ENCODE results near the gene SALL4. TPM values are rescaled to one million over a fixed set of nuclear protein-coding genes. Genes with fewer than 3 reads are reported as not detected.
"Not testable (repeated sequence)": the region's sequence is repeated elsewhere in the genome, so short reads cannot be mapped to it uniquely, and the experiment has no call there.

Gene SALL4
- total RNA-seq, 2 experiments from 2014 or later = not detected

DNA sequence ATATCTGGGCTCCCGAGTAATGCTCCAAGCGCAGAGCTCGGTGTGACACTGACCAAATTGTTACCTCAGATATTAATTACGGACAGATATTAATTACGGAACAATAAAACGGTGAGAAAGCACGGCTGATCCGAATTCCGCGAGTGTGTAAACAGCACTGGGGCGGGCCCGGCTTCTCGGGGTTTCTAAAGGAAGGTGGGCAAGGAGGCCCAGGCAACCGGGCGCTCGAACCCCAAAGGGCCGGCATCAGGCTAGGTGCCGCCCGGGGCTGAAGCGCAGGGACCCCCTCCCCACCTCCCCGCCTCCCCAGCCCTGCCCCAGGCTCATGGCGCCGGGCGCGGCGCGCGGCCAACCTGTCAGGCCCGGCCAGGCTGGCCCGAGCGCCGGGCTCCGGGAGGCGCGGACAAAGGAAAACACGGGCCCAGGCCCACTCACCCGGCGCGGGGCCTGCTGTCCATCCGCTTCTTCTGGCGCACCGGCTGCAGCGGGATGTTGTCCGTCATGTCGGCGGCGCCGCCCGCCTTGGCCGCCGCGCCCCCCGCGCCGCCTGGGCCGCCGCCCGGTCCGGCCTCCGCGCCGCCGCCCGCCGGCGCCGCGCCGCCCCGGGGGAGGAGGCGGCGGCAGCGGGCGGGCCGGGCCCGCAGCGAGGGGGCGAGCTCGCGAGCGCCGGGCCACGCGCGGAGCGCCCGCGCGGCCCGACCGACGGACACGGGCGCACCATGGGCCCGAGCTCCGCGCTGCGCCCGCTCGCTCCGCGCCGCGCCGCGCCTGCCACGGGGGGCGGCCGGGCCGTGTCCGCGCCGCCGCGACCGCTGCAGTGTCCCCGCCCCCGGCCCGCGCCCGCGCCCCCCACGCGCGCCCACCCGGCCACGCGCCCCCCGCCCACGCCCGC, 34.2 kb downstream of the SALL4 start, which contains the start of gene ATP9A:
Gene ATP9A (minus strand): TSS at position 524 of the 892 bp plus-strand sequence. CDS start 21 bp downstream, at position 503.
- Mint-ChIP-seq H3K27ac (no peak within 1 kb of the TSS), H3K9me3 (no peaks in the 10 kb centered on the region), H3K36me3 (ENCODE audit: low read depth) (peaks cover 7% of the 10 kb centered on the region), H3K4me3 (peak within 1 kb of the TSS; percentile 58), H3K4me1 (peaks cover 17% of the 10 kb centered on the region), H3K27me3 (peaks cover 42% of the 10 kb centered on the region)
- CTCF ChIA-PET = no interaction called here
- POLR2A ChIA-PET = no interaction called here
- DNase-seq = no peak

DNA sequence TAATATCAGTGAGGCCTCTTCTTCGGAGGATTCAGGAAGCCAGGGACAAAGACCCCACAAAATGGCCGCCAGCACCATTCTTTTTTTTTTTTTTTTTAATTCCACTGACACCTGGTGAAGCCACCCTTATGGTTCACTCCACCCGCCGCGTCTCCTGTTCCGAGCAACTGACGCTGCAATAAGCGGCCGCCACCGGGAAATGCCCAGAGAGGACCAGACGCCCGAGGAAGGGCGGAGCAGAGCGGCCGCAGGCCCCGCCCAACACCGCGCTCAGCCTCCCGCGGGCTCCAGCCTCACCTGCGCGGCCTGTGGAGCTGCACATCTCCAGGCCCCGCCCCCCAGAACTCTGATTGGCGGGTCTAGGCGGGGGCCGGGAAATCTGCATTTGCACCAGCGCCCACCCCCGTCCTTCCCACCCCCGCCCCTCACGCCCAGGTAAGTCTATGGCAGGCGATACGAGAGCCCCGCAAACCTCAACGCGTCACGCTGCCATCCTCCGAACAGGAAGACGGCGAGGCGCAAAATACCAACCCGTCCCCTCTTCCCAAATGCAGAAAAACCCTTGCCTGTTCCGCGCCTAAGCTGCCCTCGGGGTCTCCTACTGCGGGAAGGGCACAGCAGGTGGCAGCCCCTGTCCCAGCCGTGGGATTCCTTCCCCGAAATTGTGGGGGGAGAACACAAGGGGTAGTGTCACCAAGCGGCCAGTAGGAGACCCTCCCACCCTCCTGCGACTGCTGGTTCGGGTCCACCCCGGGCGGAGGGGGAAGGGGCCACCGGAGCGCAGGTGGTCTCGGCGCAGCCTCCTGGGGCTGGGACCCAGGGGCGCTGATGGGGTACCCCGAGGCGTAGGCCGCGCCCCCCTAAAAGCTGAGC, 35.1 kb downstream of the SALL4 start:
- peaks cover 17% of the 10 kb centered on the region for H3K4me1 Mint-ChIP-seq
- H3K27me3 Mint-ChIP-seq = peaks cover 41% of the 10 kb centered on the region
- no peak overlapping the region for H3K27ac Mint-ChIP-seq
- CTCF ChIA-PET = no interaction called here
- DNase-seq = peak; percentile 58
- POLR2A ChIA-PET = no interaction called here
- H3K4me3 Mint-ChIP-seq = peak overlapping the region; percentile 56
- peaks cover 7% of the 10 kb centered on the region for H3K36me3 Mint-ChIP-seq (ENCODE audit: low read depth)
- H3K9me3 Mint-ChIP-seq = no peaks in the 10 kb centered on the region

- POLR2A ChIA-PET; DNase-seq; H3K27ac Mint-ChIP-seq; H3K36me3 Mint-ChIP-seq (ENCODE audit: low read depth); H3K9me3 Mint-ChIP-seq; H3K4me3 Mint-ChIP-seq: not testable (repeated sequence)
- Mint-ChIP-seq H3K4me1 (peaks cover 17% of the 10 kb centered on the region), H3K27me3 (peaks cover 43% of the 10 kb centered on the region)
- CTCF ChIA-PET = interaction anchor here (1.6 kb wide), 1 partner anchor 65 kb away, joined by 3 read pairs; no protein-coding TSS in a partner anchor
These were observed 36.9 kb downstream of the SALL4 start for GRCh38 chr20:51765381-51765780.

GRCh38 chr20:51763965-51764602, 38.2 kb downstream of the SALL4 start:
- ChIA-PET CTCF (interaction anchor here (1.6 kb wide), 1 partner anchor 63 kb away, joined by 3 read pairs; no protein-coding TSS in a partner anchor), POLR2A (no interaction called here)
- H3K4me1 Mint-ChIP-seq = peaks cover 14% of the 10 kb centered on the region
- no peaks in the 10 kb centered on the region for H3K9me3 Mint-ChIP-seq
- H3K36me3 Mint-ChIP-seq (ENCODE audit: low read depth) = peaks cover 5% of the 10 kb centered on the region
- H3K4me3 Mint-ChIP-seq = no peak overlapping the region
- no peak overlapping the region for H3K27ac Mint-ChIP-seq
- DNase-seq = no peak
- H3K27me3 Mint-ChIP-seq = peaks cover 31% of the 10 kb centered on the region

GRCh38 chr20:51760905-51761546, 41.3 kb downstream of the SALL4 start:
- H3K9me3 Mint-ChIP-seq = no peaks in the 10 kb centered on the region
- ChIA-PET CTCF (no interaction called here), POLR2A (no interaction called here)
- no peak for DNase-seq
- no peak overlapping the region for H3K4me3 Mint-ChIP-seq
- no peak overlapping the region for H3K27ac Mint-ChIP-seq
- peaks cover 1% of the 10 kb centered on the region for H3K4me1 Mint-ChIP-seq
- peaks cover 14% of the 10 kb centered on the region for H3K27me3 Mint-ChIP-seq
- no peaks in the 10 kb centered on the region for H3K36me3 Mint-ChIP-seq (ENCODE audit: low read depth)

GRCh38 chr20:51759769-51760510, 42.4 kb downstream of the SALL4 start:
- H3K27ac Mint-ChIP-seq = no peak overlapping the region
- peaks cover 1% of the 10 kb centered on the region for H3K4me1 Mint-ChIP-seq
- no peak overlapping the region for H3K4me3 Mint-ChIP-seq
- no peaks in the 10 kb centered on the region for H3K9me3 Mint-ChIP-seq
- no peaks in the 10 kb centered on the region for H3K36me3 Mint-ChIP-seq (ENCODE audit: low read depth)
- ChIA-PET POLR2A (no interaction called here), CTCF (no interaction called here)
- peaks cover 10% of the 10 kb centered on the region for H3K27me3 Mint-ChIP-seq
- no peak for DNase-seq

GRCh38 chr20:51758978-51759544, 43.3 kb downstream of the SALL4 start:
- ChIA-PET CTCF (no interaction called here), POLR2A (no interaction called here)
- H3K9me3 Mint-ChIP-seq = no peaks in the 10 kb centered on the region
- H3K4me1 Mint-ChIP-seq = peaks cover 1% of the 10 kb centered on the region
- H3K27ac Mint-ChIP-seq = no peak overlapping the region
- no peak for DNase-seq
- peaks cover 6% of the 10 kb centered on the region for H3K27me3 Mint-ChIP-seq
- no peaks in the 10 kb centered on the region for H3K36me3 Mint-ChIP-seq (ENCODE audit: low read depth)
- H3K4me3 Mint-ChIP-seq = no peak overlapping the region

DNA sequence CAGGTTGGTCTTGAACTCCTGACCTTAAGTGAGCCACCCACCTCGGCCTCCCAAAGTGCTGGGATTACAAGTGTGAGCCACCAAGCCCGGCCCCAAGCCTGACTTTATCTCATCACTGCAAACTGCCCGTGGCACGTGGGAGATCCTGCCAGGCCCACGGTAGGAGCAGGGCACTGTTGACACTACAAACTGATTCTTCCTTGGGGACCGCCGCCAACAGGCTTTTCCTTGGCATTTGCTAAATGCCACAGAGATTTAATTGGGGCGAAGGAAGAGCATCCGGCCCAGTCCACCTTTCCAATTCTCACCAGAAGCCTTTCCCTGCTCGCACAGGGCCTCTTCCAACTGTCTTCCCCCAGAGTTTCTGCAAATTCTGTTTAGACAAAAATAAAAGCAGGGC, 45.1 kb downstream of the SALL4 start:
- DNase-seq = no peak
- POLR2A ChIA-PET = no interaction called here
- Mint-ChIP-seq H3K36me3 (ENCODE audit: low read depth) (no peaks in the 10 kb centered on the region), H3K4me1 (peaks cover 1% of the 10 kb centered on the region), H3K4me3 (no peak overlapping the region), H3K9me3 (no peaks in the 10 kb centered on the region), H3K27ac (no peak overlapping the region), H3K27me3 (peaks cover 3% of the 10 kb centered on the region)
- CTCF ChIA-PET = no interaction called here

GRCh38 chr20:51756653-51757052, 45.7 kb downstream of the SALL4 start:
- no peak for DNase-seq
- peaks cover 1% of the 10 kb centered on the region for H3K4me1 Mint-ChIP-seq
- H3K4me3 Mint-ChIP-seq = no peak overlapping the region
- POLR2A ChIA-PET = no interaction called here
- no peaks in the 10 kb centered on the region for H3K9me3 Mint-ChIP-seq
- CTCF ChIA-PET = no interaction called here
- no peaks in the 10 kb centered on the region for H3K36me3 Mint-ChIP-seq (ENCODE audit: low read depth)
- no peak overlapping the region for H3K27ac Mint-ChIP-seq
- H3K27me3 Mint-ChIP-seq = no peaks in the 10 kb centered on the region

DNA sequence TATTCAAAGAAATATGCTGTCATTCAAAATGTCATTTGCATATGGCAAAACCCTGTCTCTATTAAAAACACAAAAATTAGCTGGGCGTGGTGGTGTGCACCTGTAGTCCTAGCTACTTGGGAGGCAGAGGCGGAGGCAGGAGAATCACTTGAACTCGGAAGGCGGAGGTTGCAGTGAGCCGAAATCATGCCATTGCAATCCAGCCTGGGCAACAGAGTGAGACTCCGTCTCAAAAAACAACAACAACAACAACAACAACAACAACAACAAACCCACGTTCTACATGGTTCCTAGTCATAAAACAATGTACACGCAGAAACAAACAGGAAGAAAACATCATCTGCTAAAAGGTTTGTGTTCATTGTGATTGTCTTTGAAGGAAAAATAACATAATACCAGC, 49.1 kb downstream of the SALL4 start:
- H3K27ac Mint-ChIP-seq; H3K4me3 Mint-ChIP-seq; H3K36me3 Mint-ChIP-seq (ENCODE audit: low read depth); CTCF ChIA-PET; DNase-seq; POLR2A ChIA-PET; H3K27me3 Mint-ChIP-seq; H3K9me3 Mint-ChIP-seq; H3K4me1 Mint-ChIP-seq: not testable (repeated sequence)

DNA sequence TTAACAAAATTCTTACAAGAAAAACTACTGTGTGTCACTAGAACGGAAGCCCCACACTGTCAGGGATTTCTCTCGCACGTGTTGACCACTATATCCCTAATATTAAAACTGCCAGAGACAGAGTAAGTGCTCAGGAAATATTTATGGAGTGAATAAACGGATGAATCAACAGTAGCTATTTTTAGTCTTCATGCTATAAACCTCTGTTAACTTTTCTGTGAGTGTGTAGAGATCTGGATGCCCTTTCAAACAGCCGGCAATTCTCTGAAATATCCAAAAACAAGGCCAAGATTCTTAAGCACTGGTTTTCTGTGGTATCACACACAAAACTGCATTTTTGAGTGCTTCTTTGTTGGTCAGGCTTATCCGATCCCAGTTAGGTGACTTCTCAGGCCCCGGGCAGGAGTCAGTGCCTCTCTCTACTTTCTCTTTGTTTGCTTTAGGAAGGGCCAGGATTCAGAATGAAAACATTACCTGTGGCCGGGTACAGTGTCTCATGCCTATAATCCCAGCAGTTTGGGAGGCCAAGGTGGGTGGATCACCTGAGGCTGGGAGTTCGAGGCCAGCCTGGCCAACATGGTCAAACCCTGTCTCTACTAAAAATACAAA, 49.9 kb downstream of the SALL4 start:
- no peak for DNase-seq
- H3K9me3 Mint-ChIP-seq = no peaks in the 10 kb centered on the region
- no peak overlapping the region for H3K27ac Mint-ChIP-seq
- H3K27me3 Mint-ChIP-seq = peaks cover 2% of the 10 kb centered on the region
- ChIA-PET POLR2A (no interaction called here), CTCF (interaction anchor here (0.5 kb wide), 1 partner anchor 13 kb away, joined by 3 read pairs; no protein-coding TSS in a partner anchor)
- peaks cover 4% of the 10 kb centered on the region for H3K4me1 Mint-ChIP-seq
- H3K36me3 Mint-ChIP-seq (ENCODE audit: low read depth) = no peaks in the 10 kb centered on the region
- H3K4me3 Mint-ChIP-seq = no peak overlapping the region
